Left lung (tissue), 10 donors: ENCODE data around the gene ECI1. TPM values are rescaled to one million over a fixed set of nuclear protein-coding genes. Genes with fewer than 3 reads are reported as not detected.

Experiments used
- ATAC-seq: fragments of 200-7000 bp; cut with Tn5 transposase; one replicate; pipeline ENCODE4 v1.9.1; 2020; ENCODE audit warnings: moderate library complexity
- DNase-seq, 4 donors: peaks; one replicate each; pipeline ENCODE4 v3.0.0-alpha.2; 2013 to 2020
- H3K27ac ChIP-seq, 2 donors: fragments of 200-600 bp; sonication (generic) in 1 of 2; one replicate each; pipeline versions ENCODE4 v1.5.0 to v1.8.0; 2020 to 2021
- H3K27me3 ChIP-seq, 2 donors: fragments of 200-600 bp; sonication (generic) in 1 of 2; one replicate each; pipeline versions ENCODE4 v1.5.0 to v1.8.0; 2020 to 2021
- H3K36me3 ChIP-seq, 2 donors: fragments of 200-600 bp; sonication (generic) in 1 of 2; one replicate each; pipeline versions ENCODE4 v1.5.0 to v1.8.0; 2020 to 2021
- H3K4me1 ChIP-seq, 2 donors: fragments of 200-600 bp; one replicate each; pipeline ENCODE4 v1.8.0; 2021
- H3K4me3 ChIP-seq, 2 donors: fragments of 200-600 bp; sonication (generic) in 1 of 2; one replicate each; pipeline versions ENCODE4 v1.5.0 to v1.8.0; 2020 to 2021; ENCODE audit warnings: mild to moderate bottlenecking in 1 of 2
- H3K9me3 ChIP-seq, 2 donors: fragments of 200-600 bp; sonication (generic) in 1 of 2; one replicate each; pipeline versions ENCODE4 v1.5.0 to v1.8.0; 2020 to 2021
- CTCF ChIP-seq, 2 donors: fragments of 200-600 bp; sonication (generic) in 1 of 2; IDR thresholded peaks; one replicate each; pipeline versions ENCODE4 v1.5.0 to v1.8.0; 2021; ENCODE audit warnings: antibody characterized with exemption in 2 of 2
- intact Hi-C, 2 donors: fragments of 100-400 bp; cut with DNase I; formaldehyde crosslinking; loops; one replicate each; pipeline versions ENCODE4 v1.11.2 to v1.14.2; 2022
- polyA plus RNA-seq, 6 donors: library from polyadenylated mRNA; unstranded; fragments of 120-200 nt; gene quantifications; one replicate each; pipeline ENCODE4 v1.2.1, GENCODE V29; 2013; ENCODE audit not compliant: insufficient read length in 6 of 6
- total RNA-seq, 2 donors: library from RNA; stranded (reverse); fragmentation: NEBNext Ultra II Directional; extraction: Animal tissue kit (Norgen Biotek cat#: 25700); gene quantifications; one replicate each; pipeline ENCODE4 v1.2.1, GENCODE V29; 2021
- donor health status: DM: no; HTN: yes; CAD: no.
- donor health status: DM: no; HTN: no; CAD: no.

ECI1 gene
- total and polyA plus RNA-seq, 8 donors = 41.8 to 63.5 (median 51.2) TPM

GRCh38 chr16:2232094-2232990 is 19.0 kb downstream of the ECI1 start:
- Histone ChIP-seq H3K27ac (no peak overlapping the region), H3K4me1 (peaks cover 12 to 17% of the 10 kb centered on the region in 2 donors), H3K27me3 (peaks cover 8 to 21% of the 10 kb centered on the region in 2 donors), H3K4me3 (no peak overlapping the region), H3K36me3 (peaks cover 0 to 85% of the 10 kb centered on the region in 2 donors), H3K9me3 (no peaks in the 10 kb centered on the region)
- no peak for TF ChIP-seq CTCF (IDR thresholded peaks at IDR 0.05)
- DNase-seq (no peak), ATAC-seq (no peak)
- intact Hi-C loops = no loop called here

GRCh38 chr16:2231016-2231931 is 20.1 kb downstream of the ECI1 start:
- ATAC-seq (no peak), DNase-seq (no peak)
- H3K36me3 ChIP-seq = peaks cover 0 to 85% of the 10 kb centered on the region in 2 donors
- H3K4me3 ChIP-seq = no peak overlapping the region
- H3K4me1 ChIP-seq = peaks cover 2 to 11% of the 10 kb centered on the region in 2 donors
- intact Hi-C loops = no loop called here
- H3K9me3 ChIP-seq = no peaks in the 10 kb centered on the region
- no peak for TF ChIP-seq CTCF (IDR thresholded peaks at IDR 0.05)
- peaks cover 0 to 11% of the 10 kb centered on the region in 2 donors for H3K27me3 ChIP-seq
- no peak overlapping the region for H3K27ac ChIP-seq

GRCh38 chr16:2230376-2230775 is 21.0 kb downstream of the ECI1 start:
- Histone ChIP-seq H3K27ac (no peak overlapping the region), H3K4me3 (no peak overlapping the region), H3K4me1 (peaks cover 0 to 13% of the 10 kb centered on the region in 2 donors), H3K9me3 (no peaks in the 10 kb centered on the region), H3K27me3 (peaks cover 0 to 2% of the 10 kb centered on the region in 2 donors), H3K36me3 (peaks cover 0 to 76% of the 10 kb centered on the region in 2 donors)
- no peak for DNase-seq
- no peak for TF ChIP-seq CTCF (IDR thresholded peaks at IDR 0.05)
- intact Hi-C loops = no loop called here
- ATAC-seq = no peak

- DNase-seq (no peak), ATAC-seq (no peak)
- Histone ChIP-seq H3K27ac (no peak overlapping the region), H3K4me1 (peaks cover 3 to 20% of the 10 kb centered on the region in 2 donors), H3K9me3 (no peaks in the 10 kb centered on the region), H3K27me3 (no peaks in the 10 kb centered on the region), H3K36me3 (peaks cover 0 to 69% of the 10 kb centered on the region in 2 donors), H3K4me3 (no peak overlapping the region)
- no peak for TF ChIP-seq CTCF (IDR thresholded peaks at IDR 0.05)
- intact Hi-C loops = no loop called here
These were observed 21.6 kb downstream of the ECI1 start for GRCh38 chr16:2229632-2230250.
